ENCODE results near the gene S100PBP. TPM values are rescaled to one million over a fixed set of nuclear protein-coding genes. Genes with fewer than 3 reads are reported as not detected.
A peak's percentile ranks its signal among the peaks of the same experiment; 100 is the strongest.

S100PBP gene
- total RNA-seq, 4 donors from 2014 or later = 27.3 to 41.9 (median 34.7) TPM

GRCh38 chr1:32861904-32862695 lies 44.6 kb downstream of the S100PBP start:
- 71 to 78% methylated on average over 3 of the region's 3 CpGs for WGBS, 2 donors
- DNase-seq = no peak
- Histone ChIP-seq H3K4me1 (peaks cover 14 to 26% of the 10 kb centered on the region in 2 donors), H3K4me3 (replicated peaks in 1 of 3) (no peak overlapping the region), H3K36me3 (peaks cover 0 to 1% of the 10 kb centered on the region in 2 donors), H3K9me3 (no peaks in the 10 kb centered on the region), H3K27ac (no peak overlapping the region), H3K27me3 (no peaks in the 10 kb centered on the region)
- TF ChIP-seq CTCF (IDR thresholded peaks at IDR 0.05) (no peak), POLR2A (IDR thresholded peaks at IDR 0.05) (no peak)
- intact Hi-C loops (cut with DNase I) = no loop called here

DNA sequence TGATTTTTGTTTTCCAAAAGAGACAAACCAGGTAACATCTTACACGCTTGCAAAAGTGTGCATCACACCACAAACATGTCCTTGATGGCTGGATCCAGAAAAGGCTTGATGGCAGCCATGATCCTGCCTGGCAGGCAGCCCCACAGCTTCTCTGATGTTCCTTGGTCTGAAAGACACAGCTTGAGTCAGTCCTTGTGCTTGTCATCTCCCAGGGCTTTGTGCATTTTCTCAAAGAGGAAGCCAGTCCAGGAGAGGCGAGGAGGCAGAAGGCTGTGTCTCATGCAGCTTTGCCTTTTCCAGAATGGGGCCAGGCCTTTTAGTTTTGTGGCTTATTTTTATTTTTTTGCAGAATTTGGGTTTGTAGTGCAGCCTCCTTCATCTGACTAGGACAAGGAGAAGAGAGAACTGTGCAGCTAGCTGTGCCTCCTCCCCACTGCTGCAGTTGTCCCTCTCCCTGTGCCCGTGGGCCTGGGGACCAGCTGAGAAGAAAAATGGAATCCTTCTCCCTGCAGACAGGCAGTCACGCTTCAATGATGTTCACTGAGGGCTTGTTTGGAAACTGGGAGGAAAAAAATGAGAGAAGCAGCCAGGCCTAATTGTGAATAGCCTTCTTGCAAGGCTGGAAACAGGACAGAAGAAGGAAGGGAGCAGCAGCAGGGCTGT lies 45.9 kb downstream of the S100PBP start:
- H3K4me1 ChIP-seq = peaks cover 14 to 26% of the 10 kb centered on the region in 2 donors
- no peaks in the 10 kb centered on the region for H3K9me3 ChIP-seq
- intact Hi-C loops (cut with DNase I) = no loop called here
- no peak overlapping the region for H3K4me3 ChIP-seq (replicated peaks in 1 of 3)
- TF ChIP-seq CTCF (IDR thresholded peaks at IDR 0.05) (no peak), POLR2A (IDR thresholded peaks at IDR 0.05) (no peak)
- H3K27ac ChIP-seq = peak overlapping the region in 1 of 3 donors; percentile 34
- WGBS, 2 donors = 62 to 63% methylated on average over 4 of the region's 4 CpGs
- no peaks in the 10 kb centered on the region for H3K27me3 ChIP-seq
- DNase-seq = no peak
- H3K36me3 ChIP-seq = no peaks in the 10 kb centered on the region

DNA sequence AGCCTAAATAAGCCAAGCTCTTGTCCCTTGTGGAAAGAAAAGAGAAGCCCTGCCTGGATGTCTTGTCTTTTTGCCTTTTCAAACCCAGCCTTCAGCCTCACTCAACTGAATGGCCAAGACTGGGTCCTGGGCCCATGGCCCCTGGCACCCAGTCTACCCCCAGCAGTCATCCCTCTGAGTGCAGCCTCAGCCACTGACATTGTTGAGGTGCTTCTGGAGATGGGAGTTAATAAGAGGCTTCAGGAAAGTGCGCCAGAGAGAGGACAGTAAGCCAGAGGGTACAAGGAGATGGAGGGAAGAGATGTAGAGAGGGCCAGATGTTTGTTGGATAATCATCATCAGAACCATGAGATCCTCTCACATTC lies 46.4 kb downstream of the S100PBP start:
- Histone ChIP-seq H3K9me3 (no peaks in the 10 kb centered on the region), H3K4me1 (peaks cover 14 to 26% of the 10 kb centered on the region in 2 donors), H3K4me3 (replicated peaks in 1 of 3) (no peak overlapping the region), H3K27me3 (no peaks in the 10 kb centered on the region), H3K36me3 (no peaks in the 10 kb centered on the region), H3K27ac (peak overlapping the region in 1 of 3 donors; percentile 34)
- WGBS, 2 donors = 76 to 95% methylated on average over 1 of the region's 1 CpG
- no peak for DNase-seq
- intact Hi-C loops (cut with DNase I) = no loop called here
- TF ChIP-seq POLR2A (IDR thresholded peaks at IDR 0.05) = no peak
- TF ChIP-seq CTCF (IDR thresholded peaks at IDR 0.05) = no peak

DNA sequence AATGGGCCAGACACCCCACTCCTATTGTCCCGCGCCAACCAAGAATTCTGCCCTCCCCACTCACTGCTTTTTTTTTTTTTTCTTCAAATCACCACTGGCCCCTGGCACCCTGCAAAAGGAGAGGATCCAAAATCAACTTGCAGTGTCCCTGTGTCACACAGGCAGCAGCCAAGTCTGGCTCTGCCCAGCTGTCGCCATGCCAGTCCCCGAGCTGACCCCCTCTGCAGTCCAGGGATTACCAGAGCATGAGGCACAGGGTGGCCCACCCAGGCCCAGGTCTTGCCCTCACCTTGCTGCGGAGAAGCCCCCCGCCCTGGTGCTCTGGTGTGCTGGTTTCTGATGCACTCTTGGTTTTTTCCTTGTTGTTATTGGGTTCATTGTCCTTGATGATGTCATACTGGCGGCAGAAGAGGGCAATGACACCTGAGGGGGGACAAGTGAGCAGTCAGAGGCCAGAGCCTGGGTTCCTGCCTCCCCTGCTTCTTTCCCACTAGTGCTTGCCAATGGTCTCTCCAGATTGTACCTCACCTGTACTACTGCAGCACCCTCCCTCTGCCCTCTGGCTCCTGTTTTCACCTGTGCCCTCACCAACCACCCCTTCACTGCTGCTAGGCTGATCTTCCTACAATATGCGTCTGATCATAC lies 47.0 kb downstream of the S100PBP start:
- intact Hi-C loops (cut with DNase I) = no loop called here
- no peaks in the 10 kb centered on the region for H3K9me3 ChIP-seq
- no peaks in the 10 kb centered on the region for H3K36me3 ChIP-seq
- peaks cover 14 to 26% of the 10 kb centered on the region in 2 donors for H3K4me1 ChIP-seq
- WGBS, 2 donors = 89 to 94% methylated on average over 8 of the region's 8 CpGs
- TF ChIP-seq POLR2A (IDR thresholded peaks at IDR 0.05) = no peak
- TF ChIP-seq CTCF (IDR thresholded peaks at IDR 0.05) = no peak
- H3K27me3 ChIP-seq = no peaks in the 10 kb centered on the region
- no peak for DNase-seq
- H3K27ac ChIP-seq = peak overlapping the region in 1 of 3 donors; percentile 34
- H3K4me3 ChIP-seq (replicated peaks in 1 of 3) = no peak overlapping the region
